Activated CD8-positive, alpha-beta memory T cell treated with anti-CD3 and anti-CD28 coated beads for 1 hour (primary cell): Measurements from ENCODE around the gene THY1.
"Not testable (repeated sequence)": the region's sequence is repeated elsewhere in the genome, so short reads cannot be mapped to it uniquely, and the experiment has no call there.

Source experiments
- DNase-seq, 2 donors: peaks; one replicate each; pipeline ENCODE4 v3.0.0-alpha.2; 2020; ENCODE audit warnings: low read depth in 1 of 2; ENCODE audit errors: extremely low read depth in 1 of 2

Gene THY1

GRCh38 chr11:119389611-119390254, 33.2 kb downstream of the THY1 start:
- no peak for DNase-seq

- DNase-seq: no peak
Measured at GRCh38 chr11:119388103-119388502, 34.9 kb downstream of the THY1 start.

- DNase-seq: no peak
Measured at GRCh38 chr11:119384332-119384731, 38.6 kb downstream of the THY1 start.

GRCh38 chr11:119382513-119382912, 40.5 kb downstream of the THY1 start:
- not testable (repeated sequence) for DNase-seq

GRCh38 chr11:119382101-119382500, 40.9 kb downstream of the THY1 start:
- no peak for DNase-seq

- DNase-seq: peak; percentile 86 to 97
Measured at GRCh38 chr11:119381181-119381988, 41.6 kb downstream of the THY1 start, which contains the start of gene USP2. TSS of gene USP2 (minus strand) at chr11:119381690. CDS start at chr11:119373480, 8,210 bp downstream.

GRCh38 chr11:119380827-119381180, 42.2 kb downstream of the THY1 start:
- DNase-seq: no peak

GRCh38 chr11:119380160-119380826, 42.7 kb downstream of the THY1 start:
- DNase-seq: no peak

GRCh38 chr11:119378851-119379465, 44.0 kb downstream of the THY1 start:
- DNase-seq: no peak

- no peak for DNase-seq
Measured at GRCh38 chr11:119377961-119378667, 44.9 kb downstream of the THY1 start.

- no peak for DNase-seq
Measured at GRCh38 chr11:119377112-119377901, 45.7 kb downstream of the THY1 start.

GRCh38 chr11:119376197-119376847, 46.6 kb downstream of the THY1 start:
- DNase-seq: no peak

- no peak for DNase-seq
Measured at GRCh38 chr11:119375337-119376196, 47.4 kb downstream of the THY1 start.

- DNase-seq: no peak
Measured at GRCh38 chr11:119374632-119375336, 48.2 kb downstream of the THY1 start.

- no peak for DNase-seq
Measured at GRCh38 chr11:119373921-119374631, 48.9 kb downstream of the THY1 start.

- no peak for DNase-seq
Measured at GRCh38 chr11:119373059-119373920, 49.7 kb downstream of the THY1 start.
